ENCODE measurements around the gene DOCK9.

The DOCK9 gene

GRCh38 chr13:98797456-98797855 lies 180.4 kb downstream of the DOCK9 start:
- TF ChIP-seq CEBPB (IDR thresholded peaks at IDR 0.05) (no peak), RAD21 (IDR thresholded peaks at IDR 0.05; ENCODE audit: low read depth) (no peak), USF1 (IDR thresholded peaks at IDR 0.05) (no peak), TAF1 (IDR thresholded peaks at IDR 0.05; ENCODE audit: low read depth) (no peak)
- TF ChIP-seq, protein P1, sequence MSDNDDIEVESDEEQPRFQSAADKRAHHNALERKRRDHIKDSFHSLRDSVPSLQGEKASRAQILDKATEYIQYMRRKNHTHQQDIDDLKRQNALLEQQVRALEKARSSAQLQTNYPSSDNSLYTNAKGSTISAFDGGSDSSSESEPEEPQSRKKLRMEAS (IDR thresholded peaks at IDR 0.05) = no peak

DNA sequence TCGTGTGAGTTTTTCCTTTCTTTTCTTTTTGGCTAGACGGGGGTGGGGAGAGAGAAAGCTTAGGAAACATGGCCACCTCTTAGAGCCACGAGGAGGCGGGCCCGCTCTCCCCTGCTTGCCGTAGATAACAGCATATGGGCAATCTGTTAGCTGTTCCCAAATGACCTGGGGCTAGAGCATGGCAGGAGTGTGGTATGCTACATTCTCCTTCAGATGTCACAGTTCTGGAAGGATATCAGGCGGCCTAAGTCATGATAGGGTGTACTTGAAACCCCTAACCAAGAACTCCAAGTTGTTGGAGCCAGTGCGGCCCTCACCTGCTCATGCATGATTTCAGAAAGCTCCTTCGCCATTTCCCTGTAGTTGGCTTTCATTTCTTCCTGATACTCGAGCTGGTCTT lies 181.1 kb downstream of the DOCK9 start:
- TF ChIP-seq CREB1 (IDR thresholded peaks at IDR 0.05; ENCODE audit: low read depth) (no peak), NFIC (IDR thresholded peaks at IDR 0.05) (no peak), USF1 (IDR thresholded peaks at IDR 0.05) (no peak), RAD21 (IDR thresholded peaks at IDR 0.05; ENCODE audit: low read depth) (no peak), EP300 (IDR thresholded peaks at IDR 0.05; ENCODE audit: borderline replicate concordance) (no peak), ZBTB7A (IDR thresholded peaks at IDR 0.05; ENCODE audit: low read depth) (no peak), FOXM1 (IDR thresholded peaks at IDR 0.05; ENCODE audit: borderline replicate concordance, low read depth) (no peak)
- TF ChIP-seq, protein P2, sequence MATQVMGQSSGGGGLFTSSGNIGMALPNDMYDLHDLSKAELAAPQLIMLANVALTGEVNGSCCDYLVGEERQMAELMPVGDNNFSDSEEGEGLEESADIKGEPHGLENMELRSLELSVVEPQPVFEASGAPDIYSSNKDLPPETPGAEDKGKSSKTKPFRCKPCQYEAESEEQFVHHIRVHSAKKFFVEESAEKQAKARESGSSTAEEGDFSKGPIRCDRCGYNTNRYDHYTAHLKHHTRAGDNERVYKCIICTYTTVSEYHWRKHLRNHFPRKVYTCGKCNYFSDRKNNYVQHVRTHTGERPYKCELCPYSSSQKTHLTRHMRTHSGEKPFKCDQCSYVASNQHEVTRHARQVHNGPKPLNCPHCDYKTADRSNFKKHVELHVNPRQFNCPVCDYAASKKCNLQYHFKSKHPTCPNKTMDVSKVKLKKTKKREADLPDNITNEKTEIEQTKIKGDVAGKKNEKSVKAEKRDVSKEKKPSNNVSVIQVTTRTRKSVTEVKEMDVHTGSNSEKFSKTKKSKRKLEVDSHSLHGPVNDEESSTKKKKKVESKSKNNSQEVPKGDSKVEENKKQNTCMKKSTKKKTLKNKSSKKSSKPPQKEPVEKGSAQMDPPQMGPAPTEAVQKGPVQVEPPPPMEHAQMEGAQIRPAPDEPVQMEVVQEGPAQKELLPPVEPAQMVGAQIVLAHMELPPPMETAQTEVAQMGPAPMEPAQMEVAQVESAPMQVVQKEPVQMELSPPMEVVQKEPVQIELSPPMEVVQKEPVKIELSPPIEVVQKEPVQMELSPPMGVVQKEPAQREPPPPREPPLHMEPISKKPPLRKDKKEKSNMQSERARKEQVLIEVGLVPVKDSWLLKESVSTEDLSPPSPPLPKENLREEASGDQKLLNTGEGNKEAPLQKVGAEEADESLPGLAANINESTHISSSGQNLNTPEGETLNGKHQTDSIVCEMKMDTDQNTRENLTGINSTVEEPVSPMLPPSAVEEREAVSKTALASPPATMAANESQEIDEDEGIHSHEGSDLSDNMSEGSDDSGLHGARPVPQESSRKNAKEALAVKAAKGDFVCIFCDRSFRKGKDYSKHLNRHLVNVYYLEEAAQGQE (IDR thresholded peaks at IDR 0.05; ENCODE audit: low read depth) = no peak

GRCh38 chr13:98796191-98796590 lies 181.7 kb downstream of the DOCK9 start:
- TF ChIP-seq ZBTB7A (IDR thresholded peaks at IDR 0.05; ENCODE audit: low read depth) (no peak), EGR1 (IDR thresholded peaks at IDR 0.05) (no peak), TAF1 (IDR thresholded peaks at IDR 0.05; ENCODE audit: low read depth) (no peak), TCF12 (IDR thresholded peaks at IDR 0.05; ENCODE audit: low read depth) (no peak), CREB1 (IDR thresholded peaks at IDR 0.05; ENCODE audit: low read depth) (no peak)

DNA sequence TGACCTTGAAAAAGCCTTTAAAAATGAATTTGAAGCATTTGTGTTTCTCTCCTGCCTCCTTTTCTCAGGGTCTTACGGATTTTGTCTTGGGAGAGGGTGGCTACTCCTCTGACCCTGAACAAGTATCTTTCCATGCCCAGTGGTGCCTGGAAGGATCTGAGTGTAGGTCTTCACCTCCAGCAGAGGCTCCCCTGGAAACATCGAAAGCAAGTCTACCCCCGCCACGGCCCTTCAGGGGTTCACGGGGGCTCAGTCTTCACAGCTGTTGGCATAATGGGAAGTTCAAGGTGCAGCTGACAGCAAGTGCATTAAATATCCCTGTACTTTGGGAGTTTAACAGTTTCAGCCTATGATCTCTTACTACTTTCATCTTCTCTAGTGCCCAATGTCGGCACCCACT lies 182.6 kb downstream of the DOCK9 start:
- TF ChIP-seq EP300 (IDR thresholded peaks at IDR 0.05; ENCODE audit: borderline replicate concordance) = no peak
- TF ChIP-seq, protein P1 (IDR thresholded peaks at IDR 0.05) = no peak
- TF ChIP-seq TAF1 (IDR thresholded peaks at IDR 0.05; ENCODE audit: low read depth) = no peak
- no peak for TF ChIP-seq TCF12 (IDR thresholded peaks at IDR 0.05; ENCODE audit: low read depth)
- no peak for TF ChIP-seq ZBTB7A (IDR thresholded peaks at IDR 0.05; ENCODE audit: low read depth)
- no peak for TF ChIP-seq TEAD4 (IDR thresholded peaks at IDR 0.05)
- TF ChIP-seq FOXM1 (IDR thresholded peaks at IDR 0.05; ENCODE audit: borderline replicate concordance, low read depth) = no peak
- TF ChIP-seq YY1 (IDR thresholded peaks at IDR 0.05; ENCODE audit: low read depth) = no peak
- TF ChIP-seq USF1 (IDR thresholded peaks at IDR 0.05) = no peak
- TF ChIP-seq NFIC (IDR thresholded peaks at IDR 0.05) = no peak
- TF ChIP-seq, protein P2 (IDR thresholded peaks at IDR 0.05; ENCODE audit: low read depth) = no peak
- TF ChIP-seq CREB1 (IDR thresholded peaks at IDR 0.05; ENCODE audit: low read depth) = no peak
- TF ChIP-seq RAD21 (IDR thresholded peaks at IDR 0.05; ENCODE audit: low read depth) = no peak
- no peak for TF ChIP-seq CEBPB (IDR thresholded peaks at IDR 0.05)
- no peak for TF ChIP-seq EGR1 (IDR thresholded peaks at IDR 0.05)

DNA sequence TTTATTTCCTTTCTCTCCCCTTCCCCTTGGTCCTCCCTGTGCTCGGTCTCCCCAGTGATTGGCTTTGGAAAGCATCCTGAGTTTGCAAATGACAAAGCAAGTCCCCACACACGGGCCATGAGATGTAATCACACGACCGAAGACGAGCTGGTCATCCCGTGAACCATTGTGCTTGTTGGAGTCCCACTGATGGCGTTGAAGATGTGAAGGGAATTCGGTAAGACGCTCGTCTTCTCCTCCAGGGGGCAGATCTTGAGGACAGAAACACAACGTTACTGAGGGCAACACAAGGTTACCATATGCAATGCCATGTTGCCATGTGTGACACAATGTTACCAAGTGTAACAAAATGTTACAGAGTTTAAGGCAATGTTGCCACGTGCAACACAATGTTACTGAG lies 183.4 kb downstream of the DOCK9 start:
- no peak for TF ChIP-seq EGR1 (IDR thresholded peaks at IDR 0.05)

GRCh38 chr13:98792785-98793495 lies 184.9 kb downstream of the DOCK9 start:
- TF ChIP-seq, protein P2 (IDR thresholded peaks at IDR 0.05; ENCODE audit: low read depth) = no peak
- no peak for TF ChIP-seq TEAD4 (IDR thresholded peaks at IDR 0.05)
